ENCODE measurements around the gene CDH4.

CDH4 gene

DNA sequence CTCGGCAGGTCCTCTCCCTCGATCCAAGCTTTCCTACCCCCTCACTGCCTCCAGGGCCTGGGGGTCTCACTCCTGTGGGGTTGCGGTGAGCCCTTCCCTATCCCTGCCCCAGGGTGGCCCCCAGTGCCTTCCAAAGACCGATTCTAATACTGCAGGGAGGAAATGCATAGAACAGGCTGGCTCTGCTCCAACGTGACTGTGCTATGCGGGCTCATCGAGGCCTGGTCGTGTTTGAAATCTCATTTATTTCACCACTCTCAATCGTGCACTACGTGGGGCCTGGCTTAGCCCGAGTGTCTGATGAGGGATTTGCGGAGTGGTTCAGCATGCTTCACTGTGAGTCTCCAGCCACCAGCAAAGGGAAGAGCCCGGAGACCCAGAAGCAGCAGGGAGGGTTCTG is 60.9 kb downstream of the CDH4 start:
- no peaks in the 10 kb centered on the region for H3K9me3 ChIP-seq (ENCODE audit: control insufficient read depth, insufficient read depth, low read depth, low read length)
- ChIA-PET POLR2A (no interaction called here), CTCF (no interaction called here)
- no peak overlapping the region for H3K4me3 ChIP-seq (ENCODE audit: low read depth, low read length)
- H3K27ac ChIP-seq (ENCODE audit: extremely low read depth, low read depth, low read length) = no peak overlapping the region
- no peaks in the 10 kb centered on the region for H3K36me3 ChIP-seq (ENCODE audit: control insufficient read depth in 2 of 2, insufficient read depth in 1 of 2, low read length in 2 of 2)
- TF ChIP-seq, protein P1, sequence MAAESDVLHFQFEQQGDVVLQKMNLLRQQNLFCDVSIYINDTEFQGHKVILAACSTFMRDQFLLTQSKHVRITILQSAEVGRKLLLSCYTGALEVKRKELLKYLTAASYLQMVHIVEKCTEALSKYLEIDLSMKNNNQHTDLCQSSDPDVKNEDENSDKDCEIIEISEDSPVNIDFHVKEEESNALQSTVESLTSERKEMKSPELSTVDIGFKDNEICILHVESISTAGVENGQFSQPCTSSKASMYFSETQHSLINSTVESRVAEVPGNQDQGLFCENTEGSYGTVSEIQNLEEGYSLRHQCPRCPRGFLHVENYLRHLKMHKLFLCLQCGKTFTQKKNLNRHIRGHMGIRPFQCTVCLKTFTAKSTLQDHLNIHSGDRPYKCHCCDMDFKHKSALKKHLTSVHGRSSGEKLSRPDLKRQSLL (tag by site-specific recombination; IDR thresholded peaks at IDR 0.05) = no peak
- TF ChIP-seq ZNF624 (tag by site-specific recombination; IDR thresholded peaks at IDR 0.05) (no peak), GLIS1 (tag by site-specific recombination; IDR thresholded peaks at IDR 0.05) (no peak), SALL2 (tag by site-specific recombination; IDR thresholded peaks at IDR 0.05; ENCODE audit: borderline replicate concordance) (no peak), SP3 (tag by site-specific recombination; IDR thresholded peaks at IDR 0.05) (no peak), ZNF23 (tag by site-specific recombination; IDR thresholded peaks at IDR 0.05; ENCODE audit: borderline replicate concordance) (no peak), ZNF426 (tag by site-specific recombination; IDR thresholded peaks at IDR 0.05) (no peak), ZNF585B (tag by site-specific recombination; IDR thresholded peaks at IDR 0.05) (no peak), ZNF549 (tag by site-specific recombination; IDR thresholded peaks at IDR 0.05) (no peak), ZNF292 (tag by site-specific recombination; IDR thresholded peaks at IDR 0.05; ENCODE audit: borderline replicate concordance, low read depth) (no peak), ZEB2 (tag by site-specific recombination; IDR thresholded peaks at IDR 0.05) (no peak), ZNF416 (tag by site-specific recombination; IDR thresholded peaks at IDR 0.05) (no peak)
- TF ChIP-seq, protein P2, sequence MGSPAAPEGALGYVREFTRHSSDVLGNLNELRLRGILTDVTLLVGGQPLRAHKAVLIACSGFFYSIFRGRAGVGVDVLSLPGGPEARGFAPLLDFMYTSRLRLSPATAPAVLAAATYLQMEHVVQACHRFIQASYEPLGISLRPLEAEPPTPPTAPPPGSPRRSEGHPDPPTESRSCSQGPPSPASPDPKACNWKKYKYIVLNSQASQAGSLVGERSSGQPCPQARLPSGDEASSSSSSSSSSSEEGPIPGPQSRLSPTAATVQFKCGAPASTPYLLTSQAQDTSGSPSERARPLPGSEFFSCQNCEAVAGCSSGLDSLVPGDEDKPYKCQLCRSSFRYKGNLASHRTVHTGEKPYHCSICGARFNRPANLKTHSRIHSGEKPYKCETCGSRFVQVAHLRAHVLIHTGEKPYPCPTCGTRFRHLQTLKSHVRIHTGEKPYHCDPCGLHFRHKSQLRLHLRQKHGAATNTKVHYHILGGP (tag by site-specific recombination; IDR thresholded peaks at IDR 0.05) = no peak
- H3K4me1 ChIP-seq (ENCODE audit: control insufficient read depth, insufficient read depth, low read length) = no peaks in the 10 kb centered on the region

DNA sequence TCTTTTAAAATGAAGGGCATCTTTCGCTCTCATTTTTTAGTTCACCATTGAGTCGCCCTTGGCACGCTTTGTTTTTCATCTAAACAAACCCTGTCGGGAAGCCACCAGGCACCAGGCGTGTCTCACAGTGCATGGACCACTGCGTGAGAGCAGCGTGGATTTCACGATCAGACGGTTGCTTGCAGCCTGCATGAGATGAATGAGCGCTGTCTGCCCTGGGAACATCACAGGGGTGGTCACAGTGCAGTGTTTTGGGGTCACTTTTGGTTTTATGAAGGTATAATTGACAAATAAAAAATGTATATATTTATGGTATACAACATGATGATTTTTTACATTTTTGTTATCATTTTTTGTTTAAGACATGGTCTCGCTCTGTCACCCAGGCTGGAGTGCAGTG is 61.3 kb downstream of the CDH4 start:
- Histone ChIP-seq H3K4me1 (ENCODE audit: control insufficient read depth, insufficient read depth, low read length) (no peaks in the 10 kb centered on the region), H3K36me3 (ENCODE audit: control insufficient read depth in 2 of 2, insufficient read depth in 1 of 2, low read length in 2 of 2) (no peaks in the 10 kb centered on the region), H3K4me3 (ENCODE audit: low read depth, low read length) (no peak overlapping the region), H3K9me3 (ENCODE audit: control insufficient read depth, insufficient read depth, low read depth, low read length) (no peaks in the 10 kb centered on the region), H3K27ac (ENCODE audit: extremely low read depth, low read depth, low read length) (no peak overlapping the region)
- CTCF ChIA-PET = no interaction called here
- POLR2A ChIA-PET = no interaction called here
- TF ChIP-seq OSR2 (tag by site-specific recombination; IDR thresholded peaks at IDR 0.05) (no peak), ZNF19 (tag by site-specific recombination; IDR thresholded peaks at IDR 0.05; ENCODE audit: low read depth) (no peak), ZNF707 (tag by site-specific recombination; IDR thresholded peaks at IDR 0.05) (no peak), ZEB2 (tag by site-specific recombination; IDR thresholded peaks at IDR 0.05) (no peak), ZNF510 (tag by site-specific recombination; IDR thresholded peaks at IDR 0.05; ENCODE audit: insufficient replicate concordance) (no peak)
- TF ChIP-seq, protein P3, sequence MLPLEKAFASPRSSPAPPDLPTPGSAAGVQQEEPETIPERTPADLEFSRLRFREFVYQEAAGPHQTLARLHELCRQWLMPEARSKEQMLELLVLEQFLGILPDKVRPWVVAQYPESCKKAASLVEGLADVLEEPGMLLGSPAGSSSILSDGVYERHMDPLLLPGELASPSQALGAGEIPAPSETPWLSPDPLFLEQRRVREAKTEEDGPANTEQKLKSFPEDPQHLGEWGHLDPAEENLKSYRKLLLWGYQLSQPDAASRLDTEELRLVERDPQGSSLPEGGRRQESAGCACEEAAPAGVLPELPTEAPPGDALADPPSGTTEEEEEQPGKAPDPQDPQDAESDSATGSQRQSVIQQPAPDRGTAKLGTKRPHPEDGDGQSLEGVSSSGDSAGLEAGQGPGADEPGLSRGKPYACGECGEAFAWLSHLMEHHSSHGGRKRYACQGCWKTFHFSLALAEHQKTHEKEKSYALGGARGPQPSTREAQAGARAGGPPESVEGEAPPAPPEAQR (tag by site-specific recombination; IDR thresholded peaks at IDR 0.05) = no peak

DNA sequence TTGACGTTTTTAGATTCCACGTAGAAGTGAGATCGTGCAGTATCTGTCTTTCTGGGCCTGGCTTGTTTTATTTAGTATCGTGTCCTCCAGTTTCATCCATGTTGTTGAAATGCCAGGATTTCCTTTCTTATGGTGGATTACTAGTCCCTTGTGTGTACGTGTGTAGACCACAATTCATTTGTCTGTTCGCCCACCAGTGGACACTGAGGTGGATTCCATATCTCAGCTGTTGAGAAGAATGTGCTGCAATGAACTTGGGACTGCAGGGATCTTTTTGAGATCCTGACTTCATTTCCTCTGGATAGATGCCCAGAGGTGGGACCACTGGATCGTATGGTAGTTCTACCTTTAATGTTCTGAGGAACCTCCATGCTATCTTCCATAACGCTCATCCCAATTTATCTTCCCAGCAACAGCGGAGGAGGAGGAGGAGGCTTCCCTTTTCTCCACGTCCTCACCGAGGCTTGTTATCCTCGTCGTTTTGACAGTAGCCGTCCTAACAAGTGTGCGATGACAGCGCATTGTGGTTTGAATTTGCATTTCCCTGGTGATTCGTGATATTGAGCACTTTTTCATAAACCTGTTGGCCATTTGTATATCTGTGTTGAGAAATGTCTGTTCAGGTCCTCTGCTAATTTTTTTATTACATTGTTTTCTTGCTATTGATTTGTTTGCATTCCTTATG is 62.4 kb downstream of the CDH4 start:
- Histone ChIP-seq H3K4me1 (ENCODE audit: control insufficient read depth, insufficient read depth, low read length) (no peaks in the 10 kb centered on the region), H3K9me3 (ENCODE audit: control insufficient read depth, insufficient read depth, low read depth, low read length) (no peaks in the 10 kb centered on the region), H3K4me3 (ENCODE audit: low read depth, low read length) (no peak overlapping the region), H3K27ac (ENCODE audit: extremely low read depth, low read depth, low read length) (no peak overlapping the region), H3K36me3 (ENCODE audit: control insufficient read depth in 2 of 2, insufficient read depth in 1 of 2, low read length in 2 of 2) (no peaks in the 10 kb centered on the region)
- ChIA-PET POLR2A (no interaction called here), CTCF (no interaction called here)
- TF ChIP-seq, protein P4, sequence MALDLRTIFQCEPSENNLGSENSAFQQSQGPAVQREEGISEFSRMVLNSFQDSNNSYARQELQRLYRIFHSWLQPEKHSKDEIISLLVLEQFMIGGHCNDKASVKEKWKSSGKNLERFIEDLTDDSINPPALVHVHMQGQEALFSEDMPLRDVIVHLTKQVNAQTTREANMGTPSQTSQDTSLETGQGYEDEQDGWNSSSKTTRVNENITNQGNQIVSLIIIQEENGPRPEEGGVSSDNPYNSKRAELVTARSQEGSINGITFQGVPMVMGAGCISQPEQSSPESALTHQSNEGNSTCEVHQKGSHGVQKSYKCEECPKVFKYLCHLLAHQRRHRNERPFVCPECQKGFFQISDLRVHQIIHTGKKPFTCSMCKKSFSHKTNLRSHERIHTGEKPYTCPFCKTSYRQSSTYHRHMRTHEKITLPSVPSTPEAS (tag by site-specific recombination; IDR thresholded peaks at IDR 0.05) = no peak
- TF ChIP-seq SCRT2 (tag by site-specific recombination; IDR thresholded peaks at IDR 0.05) = 0 out of 2 replicates have a peak, but pooled peaks have one; percentile 18
